Measurements from ENCODE around the gene MRPL54.

MRPL54 gene

DNA sequence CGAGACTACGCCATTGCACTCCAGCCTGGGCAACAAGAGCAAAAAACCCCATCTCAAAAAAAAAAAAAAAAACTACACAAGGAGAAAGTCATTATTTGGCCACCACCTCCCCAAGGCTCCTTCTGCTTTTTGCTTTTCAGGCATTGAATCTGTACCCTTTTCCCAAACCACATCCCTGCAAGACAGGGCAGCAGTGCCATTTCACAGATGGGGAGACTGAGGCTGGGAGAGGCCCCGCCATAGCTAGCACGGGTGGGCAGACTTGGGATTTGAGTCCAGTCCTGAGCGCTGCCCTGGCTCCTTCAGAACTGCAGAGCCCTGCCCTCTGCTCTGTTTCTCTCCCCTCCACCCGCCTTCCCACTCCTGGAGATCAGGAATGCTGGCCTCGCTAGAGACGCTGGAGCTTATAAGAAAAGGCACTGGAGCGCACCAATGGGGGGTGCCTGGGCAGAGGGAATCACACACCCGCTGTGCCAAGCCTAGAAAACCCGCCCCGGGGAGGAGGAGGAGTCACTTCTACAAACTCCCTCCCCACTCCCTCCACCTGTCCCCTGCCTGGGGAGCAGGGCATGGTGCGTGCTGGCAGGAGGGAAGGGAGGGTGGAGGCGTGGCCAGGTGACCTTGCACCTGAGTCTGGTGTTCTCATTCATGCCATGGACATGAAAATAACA, 36.7 kb upstream of the MRPL54 start:
- Mint-ChIP-seq H3K36me3 (ENCODE audit: low read depth) (no peaks in the 10 kb centered on the region), H3K27me3 (ENCODE audit: low read depth) (peaks cover 58% of the 10 kb centered on the region), H3K4me1 (no peaks in the 10 kb centered on the region), H3K9me3 (no peaks in the 10 kb centered on the region), H3K27ac (no peak overlapping the region), H3K4me3 (no peak overlapping the region)
- TF ChIP-seq, protein P1, sequence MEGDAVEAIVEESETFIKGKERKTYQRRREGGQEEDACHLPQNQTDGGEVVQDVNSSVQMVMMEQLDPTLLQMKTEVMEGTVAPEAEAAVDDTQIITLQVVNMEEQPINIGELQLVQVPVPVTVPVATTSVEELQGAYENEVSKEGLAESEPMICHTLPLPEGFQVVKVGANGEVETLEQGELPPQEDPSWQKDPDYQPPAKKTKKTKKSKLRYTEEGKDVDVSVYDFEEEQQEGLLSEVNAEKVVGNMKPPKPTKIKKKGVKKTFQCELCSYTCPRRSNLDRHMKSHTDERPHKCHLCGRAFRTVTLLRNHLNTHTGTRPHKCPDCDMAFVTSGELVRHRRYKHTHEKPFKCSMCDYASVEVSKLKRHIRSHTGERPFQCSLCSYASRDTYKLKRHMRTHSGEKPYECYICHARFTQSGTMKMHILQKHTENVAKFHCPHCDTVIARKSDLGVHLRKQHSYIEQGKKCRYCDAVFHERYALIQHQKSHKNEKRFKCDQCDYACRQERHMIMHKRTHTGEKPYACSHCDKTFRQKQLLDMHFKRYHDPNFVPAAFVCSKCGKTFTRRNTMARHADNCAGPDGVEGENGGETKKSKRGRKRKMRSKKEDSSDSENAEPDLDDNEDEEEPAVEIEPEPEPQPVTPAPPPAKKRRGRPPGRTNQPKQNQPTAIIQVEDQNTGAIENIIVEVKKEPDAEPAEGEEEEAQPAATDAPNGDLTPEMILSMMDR (IDR thresholded peaks at IDR 0.05; ENCODE audit: unreplicated experiment in 3 of 3): no peak

DNA sequence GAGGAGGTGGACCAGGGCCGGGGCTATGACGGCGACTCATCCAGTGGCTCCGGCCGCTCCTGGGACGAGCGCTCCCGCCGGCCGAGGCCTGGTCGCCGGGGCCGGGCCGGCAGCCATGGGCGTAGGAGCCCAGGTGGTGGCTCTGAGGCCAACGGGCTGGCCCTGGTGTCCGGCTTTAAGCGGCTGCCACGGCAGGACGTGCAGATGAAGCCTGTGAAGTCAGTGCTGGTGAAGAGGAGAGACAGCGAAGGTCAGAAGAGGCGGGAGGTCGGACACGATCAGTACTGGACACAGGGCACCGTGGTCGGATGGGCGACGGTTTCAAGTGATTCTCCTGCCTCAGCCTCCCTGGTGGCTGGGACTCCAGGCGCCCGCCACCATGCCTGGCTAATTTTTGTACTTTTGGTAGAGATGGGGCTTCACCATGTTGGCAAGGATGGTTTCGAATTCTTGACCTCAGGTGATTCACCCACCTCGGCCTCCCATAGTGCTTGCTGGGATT, 32.0 kb upstream of the MRPL54 start:
- Mint-ChIP-seq H3K4me3 (no peak overlapping the region), H3K9me3 (no peaks in the 10 kb centered on the region), H3K27ac (no peak overlapping the region), H3K4me1 (no peaks in the 10 kb centered on the region), H3K36me3 (ENCODE audit: low read depth) (no peaks in the 10 kb centered on the region), H3K27me3 (ENCODE audit: low read depth) (peaks cover 24% of the 10 kb centered on the region)
- TF ChIP-seq, protein P1 (IDR thresholded peaks at IDR 0.05; ENCODE audit: unreplicated experiment in 3 of 3): no peak

DNA sequence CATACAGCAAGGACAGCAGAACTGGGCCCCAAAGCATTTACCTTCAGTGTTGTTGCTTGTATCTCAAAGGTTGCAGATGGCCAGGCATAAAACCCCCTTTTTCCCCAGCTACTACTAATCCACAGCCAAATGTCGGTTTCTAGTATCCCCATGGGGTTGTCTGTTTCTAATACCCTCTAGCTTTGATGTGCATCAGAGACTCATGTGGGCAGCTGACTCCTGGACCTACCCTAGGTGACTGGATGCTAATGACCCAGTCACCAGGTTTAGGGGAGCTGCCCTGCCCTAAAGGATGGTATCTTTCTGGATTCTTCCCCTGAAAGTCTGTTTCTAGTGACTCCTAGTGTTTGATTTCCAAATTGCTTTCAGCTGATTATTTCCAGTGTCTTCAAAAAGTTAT, 30.4 kb upstream of the MRPL54 start:
- peaks cover 20% of the 10 kb centered on the region for H3K27me3 Mint-ChIP-seq (ENCODE audit: low read depth)
- H3K4me3 Mint-ChIP-seq: no peak overlapping the region
- H3K27ac Mint-ChIP-seq: no peak overlapping the region
- TF ChIP-seq, protein P1 (IDR thresholded peaks at IDR 0.05; ENCODE audit: unreplicated experiment in 3 of 3): no peak
- no peaks in the 10 kb centered on the region for H3K36me3 Mint-ChIP-seq (ENCODE audit: low read depth)
- H3K9me3 Mint-ChIP-seq: no peaks in the 10 kb centered on the region
- H3K4me1 Mint-ChIP-seq: no peaks in the 10 kb centered on the region

DNA sequence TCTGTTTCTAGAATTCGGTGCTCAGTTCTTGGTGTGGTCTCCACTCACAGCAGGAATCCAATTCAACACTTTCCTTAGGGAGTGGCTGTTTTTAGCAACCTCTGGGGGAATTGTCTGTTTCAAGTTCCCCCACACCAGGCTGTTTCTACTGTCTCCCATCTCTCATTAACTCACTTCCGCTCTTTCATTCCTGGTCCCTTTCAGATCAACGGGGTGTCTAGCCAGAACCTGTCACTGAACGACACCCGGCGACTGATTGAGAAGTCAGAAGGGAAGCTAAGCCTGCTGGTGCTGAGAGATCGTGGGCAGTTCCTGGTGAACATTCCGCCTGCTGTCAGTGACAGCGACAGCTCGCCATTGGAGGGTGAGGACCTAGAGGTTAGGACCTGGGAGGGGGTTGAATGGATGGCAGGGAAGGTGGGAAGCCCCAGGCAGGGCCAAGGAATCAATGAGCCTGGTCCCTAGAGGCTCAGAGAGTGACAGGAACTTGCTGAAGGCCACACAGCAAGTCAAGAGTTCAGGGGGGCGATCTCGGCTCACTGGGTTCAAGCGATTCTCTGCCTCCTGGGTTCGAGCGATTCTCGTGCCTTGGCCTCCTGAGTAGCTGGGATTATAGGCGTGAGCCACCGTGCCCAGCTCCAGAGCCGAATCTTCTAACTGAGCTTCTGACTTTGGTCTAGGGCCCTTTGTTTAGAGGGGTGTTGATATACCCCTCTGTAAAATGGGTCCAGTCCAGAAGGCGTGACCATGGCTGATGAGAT, 28.8 kb upstream of the MRPL54 start:
- Mint-ChIP-seq H3K9me3 (no peaks in the 10 kb centered on the region), H3K4me1 (no peaks in the 10 kb centered on the region), H3K27me3 (ENCODE audit: low read depth) (peaks cover 25% of the 10 kb centered on the region), H3K27ac (no peak overlapping the region), H3K4me3 (no peak overlapping the region), H3K36me3 (ENCODE audit: low read depth) (no peaks in the 10 kb centered on the region)
- TF ChIP-seq, protein P1 (IDR thresholded peaks at IDR 0.05; ENCODE audit: unreplicated experiment in 3 of 3): no peak

DNA sequence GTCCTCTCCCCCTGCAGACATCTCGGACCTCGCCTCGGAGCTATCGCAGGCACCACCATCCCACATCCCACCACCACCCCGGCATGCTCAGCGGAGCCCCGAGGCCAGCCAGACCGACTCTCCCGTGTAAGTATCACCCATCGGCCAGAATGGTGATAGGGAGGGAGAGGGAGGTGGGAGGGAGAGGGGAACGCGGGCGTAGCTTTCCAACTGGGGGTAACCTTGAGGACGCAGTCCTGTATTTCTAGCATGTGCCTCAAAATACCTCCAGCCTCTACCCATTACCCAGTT, 28.2 kb upstream of the MRPL54 start:
- Mint-ChIP-seq H3K4me3 (no peak overlapping the region), H3K4me1 (no peaks in the 10 kb centered on the region), H3K36me3 (ENCODE audit: low read depth) (no peaks in the 10 kb centered on the region), H3K9me3 (no peaks in the 10 kb centered on the region), H3K27me3 (ENCODE audit: low read depth) (peaks cover 29% of the 10 kb centered on the region), H3K27ac (no peak overlapping the region)
- TF ChIP-seq, protein P1 (IDR thresholded peaks at IDR 0.05; ENCODE audit: unreplicated experiment in 3 of 3): no peak

Measured in nephron (organoid).